ENCODE measurements around the gene LCN9.

Gene LCN9

GRCh38 chr9:135701067-135701958 lies 38.2 kb downstream of the LCN9 start:
- no peak for DNase-seq

- DNase-seq: peak; percentile 21
Measured at GRCh38 chr9:135701959-135702721, 39.0 kb downstream of the LCN9 start, which contains the start of gene KCNT1. TSS of gene KCNT1 (plus strand) at chr9:135702185. CDS start at chr9:135702259, 74 bp downstream.

- DNase-seq: no peak
Measured at GRCh38 chr9:135703726-135704125, 40.6 kb downstream of the LCN9 start.

GRCh38 chr9:135704483-135704882 lies 41.4 kb downstream of the LCN9 start:
- no peak for DNase-seq

- DNase-seq: no peak
Measured at GRCh38 chr9:135705376-135705775, 42.3 kb downstream of the LCN9 start.

- no peak for DNase-seq
Measured at GRCh38 chr9:135706288-135706687, 43.2 kb downstream of the LCN9 start.

GRCh38 chr9:135707252-135708138 lies 44.4 kb downstream of the LCN9 start:
- no peak for DNase-seq

- DNase-seq: no peak
Measured at GRCh38 chr9:135708164-135708563, 45.1 kb downstream of the LCN9 start.

- DNase-seq: no peak
Measured at GRCh38 chr9:135711391-135711790, 48.3 kb downstream of the LCN9 start.

GRCh38 chr9:135711881-135712280 lies 48.8 kb downstream of the LCN9 start:
- DNase-seq: no peak

- DNase-seq: no peak
Measured at GRCh38 chr9:135712613-135713295, 49.6 kb downstream of the LCN9 start.

GRCh38 chr9:135714242-135715055 lies 51.3 kb downstream of the LCN9 start:
- DNase-seq: no peak

GRCh38 chr9:135715056-135715595 lies 52.0 kb downstream of the LCN9 start:
- no peak for DNase-seq

- DNase-seq: no peak
Measured at GRCh38 chr9:135716045-135716444, 52.9 kb downstream of the LCN9 start.
